Esophagus (tissue), 2 donors: ENCODE measurements around the gene CCDC57. TPM values are rescaled to one million over a fixed set of nuclear protein-coding genes. Genes with fewer than 3 reads are reported as not detected.

Source experiments
- H3K27ac ChIP-seq, 2 donors: one replicate each; pipeline ENCODE4 v1.5.1; 2013; ENCODE audit warnings: low read depth in 2 of 2, mild to moderate bottlenecking in 2 of 2, inconsistent platforms in 1 of 2, low read length in 1 of 2, moderate library complexity in 1 of 2
- H3K27me3 ChIP-seq, 2 donors: one replicate each; pipeline ENCODE4 v1.6.1; 2013; ENCODE audit warnings: low read length in 2 of 2, control low read depth in 1 of 2, mild to moderate bottlenecking in 1 of 2; ENCODE audit not compliant: insufficient read depth in 2 of 2, control insufficient read depth in 1 of 2
- H3K36me3 ChIP-seq, 2 donors: one replicate each; pipeline ENCODE4 v1.6.1; 2013; ENCODE audit warnings: low read length in 1 of 2; ENCODE audit not compliant: control insufficient read depth in 2 of 2, insufficient read depth in 2 of 2
- H3K4me1 ChIP-seq, 2 donors: one replicate each; pipeline ENCODE4 v1.6.1; 2013; ENCODE audit warnings: low read length in 1 of 2; ENCODE audit not compliant: control insufficient read depth in 2 of 2, insufficient read depth in 2 of 2
- H3K4me3 ChIP-seq, 2 donors: one replicate each; pipeline ENCODE4 v1.5.1; 2013; ENCODE audit warnings: low read length in 2 of 2, mild to moderate bottlenecking in 2 of 2, low read depth in 1 of 2, moderate library complexity in 1 of 2
- H3K9me3 ChIP-seq, 2 donors: one replicate each; pipeline ENCODE4 v1.6.1; 2013; ENCODE audit warnings: mild to moderate bottlenecking in 2 of 2, low read depth in 1 of 2, low read length in 1 of 2, moderate library complexity in 1 of 2; ENCODE audit not compliant: control insufficient read depth in 2 of 2, insufficient read depth in 1 of 2
- WGBS, 2 donors: extraction: QIAGEN DNeasy Blood & Tissue Kit; methylation state at CpG; one replicate each; pipeline ENCODE4 v1.1.7; 2013; 5-methylcytosine and 5-hydroxymethylcytosine counted together
- polyA plus RNA-seq, 2 donors: library from polyadenylated mRNA; stranded (reverse); fragments of 200-250 nt; gene quantifications; one replicate each; pipeline ENCODE4 v1.2.3, GENCODE V29; 2013
- donor health status: healthy with polysubstance abuse.
- donor health status: Bipolar disorder and iron deficiency.

The CCDC57 gene
- polyA plus RNA-seq, 2 donors, result 16.3 to 33.7 TPM

DNA sequence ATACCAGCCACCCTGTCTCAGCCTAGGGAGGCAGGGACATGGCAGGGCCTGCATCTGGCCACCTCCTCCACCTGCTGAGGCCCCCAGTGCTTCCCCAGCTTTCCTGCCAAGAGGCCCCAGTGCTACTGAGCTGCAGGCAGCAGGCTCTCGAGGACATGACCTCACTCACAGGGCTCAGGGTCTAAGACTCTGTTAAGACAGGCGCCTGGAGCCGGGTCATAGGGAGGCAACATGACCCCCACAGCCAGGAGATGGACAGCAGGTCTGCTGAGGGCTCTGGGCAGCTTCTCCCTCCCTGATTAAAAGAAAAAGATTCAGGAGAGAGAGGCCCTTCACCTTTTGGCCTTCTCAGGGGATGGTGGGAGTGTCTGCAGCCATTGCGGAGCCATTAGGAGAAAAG, 91.4 kb downstream of the CCDC57 start:
- 71 to 90% methylated on average over 4 of the region's 4 CpGs for WGBS, 2 donors
- Histone ChIP-seq H3K27me3 (no peaks in the 10 kb centered on the region), H3K27ac (no peak overlapping the region), H3K9me3 (no peaks in the 10 kb centered on the region), H3K4me1 (no peaks in the 10 kb centered on the region), H3K36me3 (peaks cover 0 to 3% of the 10 kb centered on the region in 2 donors), H3K4me3 (no peak overlapping the region)

DNA sequence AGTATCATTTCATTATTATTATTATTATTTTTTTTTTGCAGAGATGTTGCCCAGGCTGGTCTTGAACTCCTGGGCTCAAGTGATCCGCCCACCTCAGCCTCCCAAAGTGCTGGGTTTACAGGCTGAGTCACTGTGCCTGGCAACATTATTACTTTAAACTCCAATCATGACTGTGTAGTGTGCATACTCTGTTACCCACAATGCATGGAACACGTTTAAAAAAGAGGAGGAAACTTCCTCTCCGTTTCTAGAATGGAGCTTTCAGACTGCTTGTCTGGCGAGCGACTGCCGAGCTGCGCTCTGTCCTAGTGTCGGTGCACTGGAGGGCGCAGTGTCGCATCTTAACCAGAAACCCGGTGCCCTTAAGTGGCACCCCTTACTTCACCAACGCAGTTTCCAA, 92.5 kb downstream of the CCDC57 start:
- Histone ChIP-seq H3K27ac (no peak overlapping the region), H3K9me3 (no peaks in the 10 kb centered on the region), H3K36me3 (peaks cover 0 to 3% of the 10 kb centered on the region in 2 donors), H3K27me3 (no peaks in the 10 kb centered on the region), H3K4me1 (no peaks in the 10 kb centered on the region), H3K4me3 (no peak overlapping the region)
- 78 to 80% methylated on average over 12 of the region's 12 CpGs for WGBS, 2 donors

DNA sequence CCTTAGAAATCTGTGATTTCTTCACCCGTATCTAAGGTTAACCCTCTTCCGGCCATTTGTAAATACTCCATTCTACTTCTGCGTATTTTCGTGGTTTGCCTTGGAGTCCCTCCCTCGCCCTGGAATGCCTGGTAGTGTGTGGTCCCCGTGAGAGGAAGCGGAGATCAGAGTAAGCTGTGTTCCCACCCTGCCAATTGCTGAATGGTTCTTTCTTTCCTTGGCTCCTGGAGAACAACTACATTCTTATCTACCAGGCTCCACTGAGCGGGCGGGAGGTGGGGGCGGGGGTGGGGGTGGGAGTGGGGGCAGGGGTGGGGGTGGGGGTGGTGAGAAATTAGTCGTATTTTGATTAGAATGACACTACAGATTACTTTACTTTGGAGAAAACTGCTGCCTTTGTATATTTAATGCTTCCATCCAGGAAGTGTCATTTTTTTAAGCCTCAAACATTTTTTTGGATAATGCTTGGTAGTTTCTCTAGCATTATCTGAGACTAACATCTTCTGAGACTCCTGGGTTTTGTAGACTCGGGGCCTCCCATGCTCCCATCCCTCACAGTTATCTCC, 93.7 kb downstream of the CCDC57 start:
- H3K4me3 ChIP-seq, result no peak overlapping the region
- WGBS, 2 donors, result 84% methylated on average over 11 to 12 of the region's 12 CpGs
- peaks cover 0 to 3% of the 10 kb centered on the region in 2 donors for H3K36me3 ChIP-seq
- no peak overlapping the region for H3K27ac ChIP-seq
- H3K27me3 ChIP-seq, result no peaks in the 10 kb centered on the region
- no peaks in the 10 kb centered on the region for H3K4me1 ChIP-seq
- no peaks in the 10 kb centered on the region for H3K9me3 ChIP-seq

DNA sequence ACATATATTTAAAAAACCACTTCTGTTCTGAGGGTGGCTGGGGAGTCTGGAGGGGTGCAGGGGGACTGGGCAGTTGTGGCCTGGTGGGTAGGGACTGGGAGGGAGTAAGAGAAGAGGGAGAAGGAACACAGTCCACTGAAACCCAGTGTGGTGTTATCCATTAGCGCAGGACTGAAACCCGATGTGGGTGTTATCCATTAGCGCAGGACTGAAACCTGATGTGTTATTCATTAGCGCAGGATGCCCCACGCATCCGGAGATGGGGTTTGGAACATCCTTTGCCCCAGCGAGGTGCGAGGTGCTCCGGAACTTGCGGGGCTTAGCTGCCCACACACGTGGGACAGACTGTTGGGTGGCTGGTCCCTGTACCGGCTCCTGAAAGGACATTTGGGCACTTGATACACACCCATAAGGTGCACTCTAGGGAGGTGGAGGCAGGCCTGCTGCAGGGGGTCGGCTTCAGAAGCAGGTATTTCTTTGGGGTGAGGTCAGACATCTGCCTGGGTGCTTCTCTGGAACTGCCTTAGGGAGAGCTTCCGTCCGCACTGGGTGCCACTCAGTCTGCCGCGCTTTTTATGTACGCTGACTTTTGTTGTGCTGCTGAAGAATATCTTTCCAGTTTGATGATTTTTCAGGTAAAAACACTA, 94.4 kb downstream of the CCDC57 start:
- Histone ChIP-seq H3K36me3 (peaks cover 0 to 4% of the 10 kb centered on the region in 2 donors), H3K4me1 (no peaks in the 10 kb centered on the region), H3K27ac (no peak overlapping the region), H3K9me3 (no peaks in the 10 kb centered on the region), H3K4me3 (no peak overlapping the region), H3K27me3 (no peaks in the 10 kb centered on the region)
- 84 to 85% methylated on average over 18 of the region's 18 CpGs for WGBS, 2 donors

DNA sequence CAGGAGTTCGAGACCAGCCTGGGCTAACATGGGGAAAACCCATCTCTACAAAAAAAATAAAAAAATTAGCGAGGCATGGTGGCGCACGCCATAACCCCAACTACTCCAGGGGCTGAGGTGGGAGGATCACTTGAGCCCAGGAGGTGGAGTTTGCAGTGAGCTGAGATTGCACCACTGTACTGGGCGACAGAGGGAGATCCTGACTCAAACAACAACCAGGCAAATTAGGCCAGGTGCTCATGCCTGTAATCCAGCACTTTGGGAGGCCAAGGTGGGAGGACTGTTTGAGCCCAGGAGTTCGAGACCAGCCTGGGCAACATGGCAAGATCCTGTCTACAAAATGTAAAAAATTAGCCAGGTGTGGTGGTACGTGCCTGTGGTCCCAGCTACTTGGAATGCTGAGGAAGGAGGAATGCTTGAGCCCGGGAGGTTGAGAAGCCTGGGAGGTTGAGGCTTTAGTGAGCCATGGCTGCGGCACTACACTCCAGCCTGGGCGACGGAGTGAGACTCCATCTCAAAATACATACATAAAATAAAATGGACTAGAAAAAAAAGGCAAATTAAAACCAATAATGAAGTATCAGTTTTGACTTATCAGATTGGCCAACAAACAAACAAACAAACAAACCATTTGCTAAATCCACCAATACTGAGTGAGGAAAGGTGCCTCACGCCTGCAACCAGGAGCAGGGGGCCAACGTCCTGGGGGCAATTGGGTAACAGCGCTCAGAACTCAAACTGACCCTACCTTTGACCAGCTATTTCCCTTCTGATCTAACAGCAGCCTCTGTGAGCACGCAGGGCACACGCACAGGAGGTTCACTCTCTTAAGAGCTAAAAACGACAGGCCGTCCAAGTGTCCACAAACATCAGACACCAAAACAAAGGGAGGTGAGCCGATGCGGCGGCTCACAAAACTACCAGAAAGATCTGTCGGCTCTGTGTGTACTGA, 95.2 kb downstream of the CCDC57 start:
- no peak overlapping the region for H3K27ac ChIP-seq
- H3K36me3 ChIP-seq, result peaks cover 0 to 5% of the 10 kb centered on the region in 2 donors
- no peaks in the 10 kb centered on the region for H3K4me1 ChIP-seq
- H3K27me3 ChIP-seq, result no peaks in the 10 kb centered on the region
- 90% methylated on average over 22 of the region's 22 CpGs for WGBS, 2 donors
- H3K4me3 ChIP-seq, result no peak overlapping the region
- H3K9me3 ChIP-seq, result no peaks in the 10 kb centered on the region

DNA sequence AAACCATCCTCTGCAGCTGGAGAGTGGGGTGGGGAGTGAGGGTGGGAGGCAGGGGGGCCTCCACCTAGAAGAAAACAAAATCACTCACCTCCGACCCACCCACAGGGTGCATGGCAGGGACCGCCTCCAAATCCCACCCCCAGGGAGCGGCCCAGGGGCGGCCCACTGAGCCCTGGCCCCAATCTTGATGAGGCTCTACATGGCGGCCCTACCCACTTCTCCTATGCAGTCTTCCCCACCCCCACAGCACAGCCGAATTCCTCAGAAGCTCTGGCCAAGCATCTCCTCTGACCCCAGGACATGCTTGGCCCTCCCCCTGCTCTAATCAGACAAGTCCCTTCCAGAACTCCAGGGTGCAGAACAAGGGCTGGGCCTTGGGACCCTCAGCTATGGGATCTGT, 96.4 kb downstream of the CCDC57 start:
- Histone ChIP-seq H3K36me3 (peaks cover 0 to 4% of the 10 kb centered on the region in 2 donors), H3K4me3 (no peak overlapping the region), H3K27me3 (no peaks in the 10 kb centered on the region), H3K9me3 (no peaks in the 10 kb centered on the region), H3K27ac (no peak overlapping the region), H3K4me1 (no peaks in the 10 kb centered on the region)
- WGBS, 2 donors, result 85 to 88% methylated on average over 6 of the region's 6 CpGs

DNA sequence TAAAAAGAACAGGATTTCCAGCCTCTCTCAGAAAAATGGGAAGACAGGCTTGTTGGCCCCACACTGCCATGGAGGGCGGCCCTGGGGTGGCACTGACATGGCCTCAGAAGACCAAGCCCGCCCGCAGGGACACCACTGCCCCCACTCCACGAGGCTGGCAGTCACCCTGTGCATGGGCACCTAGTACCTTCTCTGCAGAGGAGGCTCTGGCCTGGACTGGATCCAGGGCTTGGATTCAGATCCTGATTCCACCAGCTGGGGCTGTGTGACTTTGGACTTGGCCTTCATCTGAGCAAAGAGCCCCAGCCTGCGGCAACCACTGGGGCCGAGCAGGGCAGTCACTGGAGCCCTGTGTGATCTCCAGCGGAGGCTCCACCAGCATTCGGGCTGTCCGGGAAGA, 97.8 kb downstream of the CCDC57 start:
- no peak overlapping the region for H3K27ac ChIP-seq
- H3K4me1 ChIP-seq, result no peaks in the 10 kb centered on the region
- no peaks in the 10 kb centered on the region for H3K9me3 ChIP-seq
- no peaks in the 10 kb centered on the region for H3K27me3 ChIP-seq
- H3K4me3 ChIP-seq, result no peak overlapping the region
- 94 to 96% methylated on average over 9 of the region's 9 CpGs for WGBS, 2 donors
- peaks cover 0 to 4% of the 10 kb centered on the region in 2 donors for H3K36me3 ChIP-seq

DNA sequence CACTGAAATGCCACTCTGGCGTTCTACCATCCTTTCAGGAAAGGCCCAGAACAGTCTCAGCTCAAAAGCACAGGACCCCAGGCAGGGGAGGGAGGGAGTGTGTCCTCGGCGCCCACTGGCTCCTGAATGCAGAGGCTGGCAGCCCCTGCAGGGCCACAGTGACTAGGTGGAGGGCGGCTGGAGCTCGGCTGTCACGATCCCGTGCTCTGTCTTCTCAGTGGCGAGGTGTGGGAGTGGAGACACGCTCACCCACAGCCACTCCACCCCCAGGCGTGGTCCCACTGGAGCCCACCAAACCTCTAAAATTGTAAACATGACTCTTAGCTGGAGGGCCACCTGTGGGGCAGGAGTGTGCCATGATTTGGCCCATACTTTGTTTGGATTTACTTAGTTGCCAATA, 98.2 kb downstream of the CCDC57 start:
- peaks cover 0 to 4% of the 10 kb centered on the region in 2 donors for H3K36me3 ChIP-seq
- no peaks in the 10 kb centered on the region for H3K9me3 ChIP-seq
- H3K27ac ChIP-seq, result no peak overlapping the region
- no peaks in the 10 kb centered on the region for H3K27me3 ChIP-seq
- 93 to 94% methylated on average over 10 of the region's 10 CpGs for WGBS, 2 donors
- H3K4me1 ChIP-seq, result no peaks in the 10 kb centered on the region
- no peak overlapping the region for H3K4me3 ChIP-seq

DNA sequence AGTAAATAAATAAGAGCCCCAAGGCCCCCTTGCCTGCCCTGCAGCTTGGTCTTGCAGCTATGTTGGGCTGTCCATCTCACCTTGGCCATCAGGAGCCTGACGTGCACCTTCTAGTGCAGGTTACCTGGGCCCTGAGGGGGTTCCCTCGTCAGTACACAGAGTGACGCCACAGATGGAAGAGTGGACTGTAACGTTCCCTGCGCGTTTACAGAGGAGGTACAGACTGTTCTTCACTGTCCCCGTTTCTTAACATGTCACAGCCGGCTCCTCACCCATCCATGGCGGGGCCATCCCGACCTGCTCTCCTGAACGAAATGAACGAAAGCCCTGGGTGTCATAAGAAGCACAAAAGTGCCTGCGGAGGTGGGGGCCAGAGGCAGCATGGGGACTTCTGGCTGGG, 98.7 kb downstream of the CCDC57 start:
- no peaks in the 10 kb centered on the region for H3K9me3 ChIP-seq
- no peak overlapping the region for H3K4me3 ChIP-seq
- no peaks in the 10 kb centered on the region for H3K27me3 ChIP-seq
- no peaks in the 10 kb centered on the region for H3K4me1 ChIP-seq
- WGBS, 2 donors, result 87 to 90% methylated on average over 13 of the region's 13 CpGs
- no peak overlapping the region for H3K27ac ChIP-seq
- peaks cover 0 to 4% of the 10 kb centered on the region in 2 donors for H3K36me3 ChIP-seq
